GM12873 (cell line): ENCODE results near the gene GALNT12.

ENCODE experiments used
- TF ChIP-seq, protein P1 (sequence below): IDR thresholded peaks from 2 replicates; pipeline ENCODE4 v1.5.1; 2012; ENCODE audit warnings: low read depth, mild to moderate bottlenecking, moderate library complexity, low read length, control low read depth; ENCODE audit not compliant: insufficient read depth; ENCODE audit errors: missing control alignments

The GALNT12 gene

DNA sequence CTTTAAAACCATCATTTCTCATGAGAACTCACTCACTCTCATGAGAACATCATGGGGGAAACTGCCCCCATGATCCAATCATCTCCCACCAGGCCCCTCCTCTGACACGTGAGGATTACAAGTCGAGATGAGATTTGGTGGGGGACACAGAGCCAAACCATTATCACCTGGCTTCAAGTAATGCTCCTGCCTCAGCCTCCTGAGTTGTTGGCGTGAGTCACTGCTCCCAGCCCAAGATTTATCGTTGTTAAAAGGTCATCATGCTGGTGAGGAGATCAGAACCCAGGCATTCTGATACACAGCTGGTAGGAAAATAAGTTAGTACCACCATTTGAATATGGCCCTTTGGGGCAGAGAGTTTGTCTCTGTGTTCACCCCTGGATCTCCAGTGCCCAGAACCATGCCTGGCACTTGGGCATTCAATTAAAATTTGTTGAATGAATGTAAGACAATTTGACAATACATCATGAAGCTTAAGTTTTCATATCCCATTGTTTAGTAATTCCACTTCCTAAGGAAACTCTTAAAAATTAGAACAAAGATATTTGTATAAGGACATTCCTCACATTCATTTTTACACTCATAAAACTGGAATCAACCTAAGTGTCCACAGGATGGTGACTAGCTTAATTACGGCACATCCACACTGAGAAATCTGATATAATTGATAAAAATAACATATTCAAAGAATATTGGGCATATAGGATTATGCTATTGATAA lies 78.3 kb downstream of the GALNT12 start:
- TF ChIP-seq, protein P1, sequence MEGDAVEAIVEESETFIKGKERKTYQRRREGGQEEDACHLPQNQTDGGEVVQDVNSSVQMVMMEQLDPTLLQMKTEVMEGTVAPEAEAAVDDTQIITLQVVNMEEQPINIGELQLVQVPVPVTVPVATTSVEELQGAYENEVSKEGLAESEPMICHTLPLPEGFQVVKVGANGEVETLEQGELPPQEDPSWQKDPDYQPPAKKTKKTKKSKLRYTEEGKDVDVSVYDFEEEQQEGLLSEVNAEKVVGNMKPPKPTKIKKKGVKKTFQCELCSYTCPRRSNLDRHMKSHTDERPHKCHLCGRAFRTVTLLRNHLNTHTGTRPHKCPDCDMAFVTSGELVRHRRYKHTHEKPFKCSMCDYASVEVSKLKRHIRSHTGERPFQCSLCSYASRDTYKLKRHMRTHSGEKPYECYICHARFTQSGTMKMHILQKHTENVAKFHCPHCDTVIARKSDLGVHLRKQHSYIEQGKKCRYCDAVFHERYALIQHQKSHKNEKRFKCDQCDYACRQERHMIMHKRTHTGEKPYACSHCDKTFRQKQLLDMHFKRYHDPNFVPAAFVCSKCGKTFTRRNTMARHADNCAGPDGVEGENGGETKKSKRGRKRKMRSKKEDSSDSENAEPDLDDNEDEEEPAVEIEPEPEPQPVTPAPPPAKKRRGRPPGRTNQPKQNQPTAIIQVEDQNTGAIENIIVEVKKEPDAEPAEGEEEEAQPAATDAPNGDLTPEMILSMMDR = no peak

DNA sequence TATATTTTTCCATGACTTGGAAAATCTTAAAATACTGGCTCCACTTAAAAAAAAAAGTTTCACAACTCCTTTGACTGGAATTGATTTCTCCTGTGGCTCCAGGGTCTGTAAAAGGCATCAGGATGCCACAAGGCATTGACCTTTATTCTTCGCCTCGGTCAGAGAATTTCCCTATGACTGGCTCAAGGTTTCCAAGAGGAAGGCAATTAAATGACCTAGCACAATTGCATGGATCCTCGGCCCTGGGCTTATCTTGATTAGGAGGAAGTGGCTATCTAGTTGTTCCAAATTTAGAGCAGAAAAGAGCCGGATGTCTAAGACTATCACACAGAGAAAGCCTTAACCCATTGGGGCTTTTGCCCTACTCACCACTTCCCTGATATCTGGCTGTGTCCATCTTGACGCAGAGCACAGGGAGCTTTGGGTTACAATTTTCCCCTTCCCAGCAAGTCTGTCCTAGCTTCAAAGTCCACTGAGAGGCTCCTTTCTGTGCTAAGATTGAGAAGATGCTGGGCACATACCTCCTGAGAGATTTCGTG lies 79.3 kb downstream of the GALNT12 start:
- TF ChIP-seq, protein P1 = no peak

DNA sequence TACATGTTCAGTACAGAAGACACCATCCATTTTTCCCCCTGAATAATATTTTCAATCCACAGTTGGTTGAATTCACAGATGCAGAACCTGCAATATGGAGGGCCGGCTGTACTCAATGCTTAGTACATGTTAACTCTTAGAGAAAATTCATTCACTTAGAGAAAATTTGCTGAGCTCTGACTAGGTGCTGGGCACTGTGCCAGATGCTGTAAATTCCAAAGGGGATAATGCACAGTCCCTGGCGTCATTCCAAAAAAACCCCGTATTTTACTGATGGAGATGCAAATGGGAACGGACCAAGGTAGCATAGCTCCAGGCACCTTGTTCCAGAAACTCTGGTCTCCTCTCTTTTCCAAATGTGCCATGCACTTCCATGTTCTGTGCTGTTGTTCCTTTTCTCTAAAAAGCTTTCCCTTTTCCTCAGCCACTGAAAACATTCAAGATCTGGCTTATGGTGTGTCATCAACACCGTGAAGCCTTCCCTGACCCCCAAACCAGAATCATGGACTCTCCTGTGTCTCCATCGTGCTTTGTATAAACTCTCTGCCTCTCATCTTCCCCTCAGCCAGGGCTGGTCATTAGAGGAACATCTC lies 80.5 kb downstream of the GALNT12 start:
- TF ChIP-seq, protein P1 = no peak

DNA sequence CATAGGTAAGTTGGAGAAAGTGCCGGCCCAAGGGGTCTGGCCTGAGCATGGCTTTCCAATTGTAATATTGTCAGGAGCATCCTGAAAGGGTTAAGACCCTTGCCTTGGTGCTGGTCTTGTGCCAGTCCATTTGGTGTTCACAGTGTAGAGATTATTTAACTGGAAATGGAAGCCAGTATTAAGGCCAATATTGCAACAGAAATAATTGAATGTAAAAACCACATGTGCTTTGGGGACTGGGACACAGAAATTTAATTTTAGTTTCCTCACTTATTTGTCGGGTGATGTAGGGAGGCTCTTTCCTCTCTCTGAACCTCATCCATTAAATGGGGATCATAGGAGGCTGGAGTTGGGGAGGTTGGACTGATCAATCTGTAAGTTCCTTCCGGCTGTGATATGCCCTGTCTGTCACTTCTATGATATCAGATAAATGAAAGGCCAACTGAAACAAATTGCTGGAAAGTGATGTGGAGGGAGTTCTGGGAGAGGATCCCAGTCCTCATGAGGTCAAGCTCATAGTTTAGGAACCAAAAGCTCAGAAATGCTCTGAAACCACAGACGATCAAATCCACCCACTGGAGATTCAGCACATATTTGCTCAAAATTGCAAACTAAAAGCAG lies 81.4 kb downstream of the GALNT12 start:
- TF ChIP-seq, protein P1 = no peak

DNA sequence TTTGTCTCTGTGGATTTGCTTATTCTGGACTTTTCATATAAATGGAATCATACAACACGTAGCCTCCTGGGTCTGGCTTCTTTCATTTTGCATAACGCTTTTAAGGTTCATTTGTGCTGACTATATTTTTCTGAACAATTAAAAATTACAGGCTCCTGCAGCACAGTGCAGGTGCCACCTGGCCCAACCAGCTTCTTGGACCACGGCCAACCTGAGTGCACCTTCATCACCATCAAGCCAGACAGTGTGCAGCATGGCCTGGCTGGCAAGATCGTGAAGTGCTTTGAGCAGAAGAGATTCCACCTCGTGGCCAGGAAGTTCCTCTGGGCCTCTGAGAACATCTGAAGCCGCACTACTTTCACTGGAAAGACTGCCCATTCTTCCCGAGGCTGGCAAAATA lies 82.8 kb downstream of the GALNT12 start:
- TF ChIP-seq, protein P1 = no peak

DNA sequence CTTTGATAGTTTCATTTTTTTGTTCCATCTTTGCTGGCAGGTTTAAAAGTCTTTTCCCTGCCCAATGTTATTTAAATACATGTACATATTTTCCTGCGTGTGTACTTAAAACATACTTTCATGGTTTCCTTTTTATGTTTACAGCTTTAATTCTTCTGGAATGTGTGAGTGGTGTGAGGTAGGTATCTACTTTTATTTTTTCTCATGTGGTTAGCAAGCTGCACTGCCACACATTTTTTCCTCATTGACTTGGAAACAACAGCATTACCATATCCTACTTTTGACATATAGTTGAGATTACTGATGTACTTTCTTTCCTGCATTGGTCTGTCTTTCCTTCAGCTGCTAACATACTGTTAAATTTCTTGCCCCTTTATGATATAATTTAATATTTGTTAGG lies 84.8 kb downstream of the GALNT12 start:
- TF ChIP-seq, protein P1 = no peak

DNA sequence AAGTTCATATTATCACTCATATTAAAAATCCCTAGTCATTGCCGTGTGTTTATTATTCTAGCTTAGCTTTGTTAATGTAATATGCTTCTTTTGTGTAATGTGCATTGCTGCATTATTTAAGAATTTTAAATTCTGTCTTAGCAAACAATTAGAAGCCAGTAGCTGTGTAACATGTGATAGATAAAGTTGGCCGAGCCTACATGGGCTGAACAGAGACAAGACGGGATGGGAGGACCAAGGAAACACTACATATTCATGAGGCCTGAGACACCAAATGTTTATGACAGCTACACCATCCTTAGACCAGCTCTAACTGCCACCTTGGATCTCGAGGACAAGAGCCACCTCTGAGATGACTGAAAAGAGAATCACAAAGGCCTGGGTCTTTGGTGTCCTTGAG lies 85.2 kb downstream of the GALNT12 start:
- TF ChIP-seq, protein P1 = no peak
